LNCAP (cell line): Measurements from ENCODE around the gene RBM33.

ENCODE experiments used
- CTCF ChIP-seq: fragments of 450-650 bp; IDR thresholded peaks from 2 replicates; pipeline ENCODE4 v1.5.1; 2017; ENCODE audit warnings: mild to moderate bottlenecking

The RBM33 gene

GRCh38 chr7:155644178-155644970 is at the start of gene RBM33:
RBM33 (plus strand) TSS chr7:155644661; CDS start chr7:155644877, 216 bp downstream.
- no peak for TF ChIP-seq CTCF

- TF ChIP-seq CTCF, result no peak
These were observed 49.5 kb upstream of the RBM33 start for GRCh38 chr7:155594961-155595366.

- TF ChIP-seq CTCF, result no peak
These were observed 46.7 kb upstream of the RBM33 start for GRCh38 chr7:155597753-155598140.

GRCh38 chr7:155598810-155599210 is 45.7 kb upstream of the RBM33 start:
- TF ChIP-seq CTCF, result peak; percentile 98

GRCh38 chr7:155602156-155602555 is 42.3 kb upstream of the RBM33 start:
- TF ChIP-seq CTCF, result no peak

GRCh38 chr7:155602750-155603149 is 41.7 kb upstream of the RBM33 start:
- no peak for TF ChIP-seq CTCF

- no peak for TF ChIP-seq CTCF
These were observed 41.1 kb upstream of the RBM33 start for GRCh38 chr7:155603205-155603857.
